DOHH2 (cell line): ENCODE data around the gene GRID1.

Experiments
- H3F3A ChIP-seq: fragments of 200-600 bp; sonication (generic), shearing (Covaris generic); 2 replicates; pipeline ENCODE4 v1.6.0; 2016; ENCODE audit warnings: antibody characterized with exemption, mild to moderate bottlenecking; ENCODE audit not compliant: control insufficient read depth, insufficient read depth
- H3K27ac ChIP-seq: fragments of 200-600 bp; sonication (generic); 2 replicates; pipeline ENCODE4 v1.5.1; 2014; ENCODE audit warnings: low read depth, mild to moderate bottlenecking, low read length, moderate library complexity
- H3K27me3 ChIP-seq: fragments of 200-600 bp; sonication (generic); 2 replicates; pipeline ENCODE4 v1.6.1; 2014; ENCODE audit warnings: mild to moderate bottlenecking, low read length, mixed read lengths; ENCODE audit not compliant: control insufficient read depth
- H3K36me3 ChIP-seq: fragments of 200-600 bp; sonication (generic); 2 replicates; pipeline ENCODE4 v1.6.1; 2014; ENCODE audit warnings: mild to moderate bottlenecking, low read length, moderate library complexity, mixed read lengths; ENCODE audit not compliant: control insufficient read depth
- H3K4me1 ChIP-seq: fragments of 200-600 bp; sonication (generic); 2 replicates; pipeline ENCODE4 v1.6.1; 2014; ENCODE audit warnings: mild to moderate bottlenecking, low read length, mixed read lengths; ENCODE audit not compliant: control insufficient read depth
- H3K4me2 ChIP-seq: fragments of 200-600 bp; sonication (generic); 2 replicates; pipeline ENCODE4 v1.6.0; 2014; ENCODE audit warnings: mild to moderate bottlenecking, low read length, moderate library complexity
- H3K4me3 ChIP-seq: fragments of 200-600 bp; sonication (generic); 2 replicates; pipeline ENCODE4 v1.5.1; 2014; ENCODE audit warnings: mild to moderate bottlenecking, low read length, mixed read lengths
- H3K79me2 ChIP-seq: fragments of 200-600 bp; sonication (generic); 2 replicates; pipeline ENCODE4 v1.6.1; 2014; ENCODE audit warnings: mild to moderate bottlenecking, low read length, mixed read lengths; ENCODE audit not compliant: control insufficient read depth
- H3K9me2 ChIP-seq: fragments of 200-600 bp; sonication (generic); replicated peaks from 2 replicates; pipeline ENCODE4 v1.6.1; 2014; ENCODE audit warnings: mild to moderate bottlenecking, low read length, mixed read lengths; ENCODE audit not compliant: control insufficient read depth
- H3K9me3 ChIP-seq: fragments of 200-600 bp; sonication (generic); 2 replicates; pipeline ENCODE4 v1.6.1; 2014; ENCODE audit warnings: antibody characterized with exemption, low read length, mixed read lengths; ENCODE audit not compliant: control insufficient read depth, insufficient read depth
- H4K20me1 ChIP-seq: fragments of 200-600 bp; sonication (generic); 2 replicates; pipeline ENCODE4 v1.6.0; 2014; ENCODE audit warnings: low read depth, mild to moderate bottlenecking, antibody characterized with exemption, low read length, moderate library complexity; ENCODE audit not compliant: control insufficient read depth, insufficient read depth
- CTCF ChIP-seq: fragments of 200-600 bp; sonication (generic); IDR thresholded peaks from one replicate; pipeline ENCODE4 v1.5.1; 2014; ENCODE audit warnings: antibody characterized with exemption, mild to moderate bottlenecking, low read depth, low read length; ENCODE audit not compliant: poor library complexity, severe bottlenecking
- EZH2phosphoT487 ChIP-seq: fragments of 200-600 bp; sonication (generic); IDR thresholded peaks from 2 replicates; pipeline ENCODE4 v1.6.1; 2017; ENCODE audit warnings: borderline replicate concordance, mild to moderate bottlenecking, antibody characterized with exemption, low read length, moderate library complexity, mixed read lengths

Gene GRID1

GRCh38 chr10:86130041-86130440, 236.6 kb downstream of the GRID1 start:
- no peaks in the 10 kb centered on the region for H3K79me2 ChIP-seq
- no peak overlapping the region for H3K4me2 ChIP-seq
- TF ChIP-seq EZH2phosphoT487 (no peak), CTCF (no peak)
- H3K27me3 ChIP-seq: peaks cover 7% of the 10 kb centered on the region; the same call in 1 of the 2 replicates
- H3K9me2 ChIP-seq: no peaks in the 10 kb centered on the region
- no peaks in the 10 kb centered on the region for H3F3A ChIP-seq
- H3K27ac ChIP-seq: no peak overlapping the region
- H4K20me1 ChIP-seq: no peaks in the 10 kb centered on the region
- no peaks in the 10 kb centered on the region for H3K9me3 ChIP-seq
- H3K4me3 ChIP-seq: no peak overlapping the region
- no peaks in the 10 kb centered on the region for H3K4me1 ChIP-seq
- no peaks in the 10 kb centered on the region for H3K36me3 ChIP-seq

DNA sequence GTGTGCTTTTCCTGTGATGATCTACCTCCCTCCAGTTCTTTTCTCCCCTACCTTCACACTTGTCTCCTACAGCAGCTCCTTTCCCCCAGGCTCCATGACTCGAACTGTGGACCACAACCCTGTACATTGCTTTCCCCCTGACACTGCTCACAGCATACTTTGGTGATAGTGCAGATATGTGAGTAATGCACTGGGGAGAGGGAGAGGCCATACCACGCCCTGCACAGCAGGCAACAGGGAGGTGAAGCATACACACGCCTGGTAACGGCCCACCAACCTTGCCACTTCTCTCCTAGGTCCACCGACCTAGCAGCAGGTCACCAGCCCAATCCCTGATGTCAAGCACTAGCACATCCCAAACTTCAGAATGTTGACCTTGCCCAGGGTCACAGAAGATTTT, 238.2 kb downstream of the GRID1 start:
- Histone ChIP-seq H3K4me3 (no peak overlapping the region), H3F3A (no peaks in the 10 kb centered on the region), H3K9me3 (no peaks in the 10 kb centered on the region), H3K36me3 (no peaks in the 10 kb centered on the region), H3K4me1 (no peaks in the 10 kb centered on the region), H3K27ac (no peak overlapping the region), H3K9me2 (no peaks in the 10 kb centered on the region), H3K4me2 (no peak overlapping the region), H4K20me1 (no peaks in the 10 kb centered on the region), H3K27me3 (peaks cover 7% of the 10 kb centered on the region; the same call in 1 of the 2 replicates), H3K79me2 (no peaks in the 10 kb centered on the region)
- TF ChIP-seq EZH2phosphoT487 (no peak), CTCF (no peak)

- Histone ChIP-seq H3K27me3 (peaks cover 7% of the 10 kb centered on the region; the same call in 1 of the 2 replicates), H3K9me2 (no peaks in the 10 kb centered on the region), H3K4me2 (no peak overlapping the region), H4K20me1 (no peaks in the 10 kb centered on the region), H3K27ac (no peak overlapping the region), H3K9me3 (no peaks in the 10 kb centered on the region), H3K79me2 (no peaks in the 10 kb centered on the region), H3K36me3 (no peaks in the 10 kb centered on the region), H3K4me3 (no peak overlapping the region), H3K4me1 (no peaks in the 10 kb centered on the region), H3F3A (no peaks in the 10 kb centered on the region)
- no peak for TF ChIP-seq CTCF
- no peak for TF ChIP-seq EZH2phosphoT487
These were observed 239.2 kb downstream of the GRID1 start for GRCh38 chr10:86127274-86127819.
